ENCODE measurements around the gene EEIG2. TPM values are rescaled to one million over a fixed set of nuclear protein-coding genes. Genes with fewer than 3 reads are reported as not detected.
"Not testable (repeated sequence)": the region's sequence is repeated elsewhere in the genome, so short reads cannot be mapped to it uniquely, and the experiment has no call there.

The EEIG2 gene
- total RNA-seq, 1 donor from 2014 or later: 13.9 TPM

DNA sequence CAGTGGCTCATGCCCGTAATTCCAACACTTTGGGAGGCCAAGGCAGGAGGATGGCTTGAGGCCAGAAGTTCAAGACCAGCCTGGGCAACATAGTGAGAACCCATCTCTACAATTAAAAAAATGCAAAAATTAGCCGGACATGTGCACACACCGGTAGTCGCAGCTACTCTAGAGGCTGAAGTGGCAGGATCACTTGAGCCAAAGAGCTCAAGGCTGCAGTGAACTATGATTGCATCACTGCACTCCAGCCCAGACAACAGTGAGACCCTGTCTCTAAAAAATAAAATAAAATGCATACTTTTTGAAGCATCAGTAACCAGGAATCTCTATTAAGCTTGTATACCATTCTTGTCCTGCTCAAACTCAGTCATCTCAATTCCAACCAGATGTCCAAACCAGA lies 27.2 kb upstream of the EEIG2 start:
- no peaks in the 10 kb centered on the region for H3K9me3 Mint-ChIP-seq
- H3K36me3 Mint-ChIP-seq: no peaks in the 10 kb centered on the region
- TF ChIP-seq, protein P1, sequence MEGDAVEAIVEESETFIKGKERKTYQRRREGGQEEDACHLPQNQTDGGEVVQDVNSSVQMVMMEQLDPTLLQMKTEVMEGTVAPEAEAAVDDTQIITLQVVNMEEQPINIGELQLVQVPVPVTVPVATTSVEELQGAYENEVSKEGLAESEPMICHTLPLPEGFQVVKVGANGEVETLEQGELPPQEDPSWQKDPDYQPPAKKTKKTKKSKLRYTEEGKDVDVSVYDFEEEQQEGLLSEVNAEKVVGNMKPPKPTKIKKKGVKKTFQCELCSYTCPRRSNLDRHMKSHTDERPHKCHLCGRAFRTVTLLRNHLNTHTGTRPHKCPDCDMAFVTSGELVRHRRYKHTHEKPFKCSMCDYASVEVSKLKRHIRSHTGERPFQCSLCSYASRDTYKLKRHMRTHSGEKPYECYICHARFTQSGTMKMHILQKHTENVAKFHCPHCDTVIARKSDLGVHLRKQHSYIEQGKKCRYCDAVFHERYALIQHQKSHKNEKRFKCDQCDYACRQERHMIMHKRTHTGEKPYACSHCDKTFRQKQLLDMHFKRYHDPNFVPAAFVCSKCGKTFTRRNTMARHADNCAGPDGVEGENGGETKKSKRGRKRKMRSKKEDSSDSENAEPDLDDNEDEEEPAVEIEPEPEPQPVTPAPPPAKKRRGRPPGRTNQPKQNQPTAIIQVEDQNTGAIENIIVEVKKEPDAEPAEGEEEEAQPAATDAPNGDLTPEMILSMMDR (IDR thresholded peaks at IDR 0.05; ENCODE audit: unreplicated experiment): no peak
- H3K27ac Mint-ChIP-seq: peak overlapping the region; percentile 31
- DNase-seq (ENCODE audit: low spot score in 2 of 2, unreplicated experiment in 2 of 2): no peak
- no peaks in the 10 kb centered on the region for H3K27me3 Mint-ChIP-seq (ENCODE audit: low read depth)
- H3K4me3 Mint-ChIP-seq: no peak overlapping the region
- peaks cover 21% of the 10 kb centered on the region for H3K4me1 Mint-ChIP-seq

DNA sequence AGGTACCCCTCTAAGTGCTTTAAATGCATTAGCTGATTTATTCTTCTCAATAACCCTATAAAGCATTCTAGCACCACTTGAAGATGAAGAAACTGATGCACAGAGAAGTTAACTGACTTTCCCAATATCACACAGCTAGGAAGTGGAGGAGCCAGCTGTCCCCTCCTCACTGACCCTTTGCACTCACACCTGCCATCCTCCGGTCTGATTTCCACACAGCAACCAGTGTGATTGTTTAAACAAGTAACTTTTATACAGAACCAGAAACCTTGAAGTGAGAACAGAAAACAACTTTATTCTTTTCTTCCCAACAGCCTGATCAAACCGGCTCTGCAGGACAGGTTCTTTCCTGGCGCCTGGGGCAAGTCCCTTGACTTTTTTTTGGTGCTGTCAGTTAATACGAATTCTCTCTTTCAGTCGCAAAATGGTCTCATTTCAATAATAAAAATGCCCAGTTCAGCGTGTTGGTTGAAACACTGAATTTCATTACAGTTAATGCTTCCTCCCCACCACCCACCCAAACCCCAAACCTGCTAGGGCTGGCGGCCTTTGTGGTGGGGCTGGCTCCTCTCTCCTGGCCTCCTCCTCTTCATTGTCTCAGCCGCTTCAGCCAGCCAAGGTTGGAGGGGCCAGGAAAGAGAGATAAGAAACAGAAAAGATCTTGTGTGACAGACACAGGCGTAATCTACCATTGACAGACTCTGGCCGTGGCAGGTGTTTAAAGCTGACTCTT lies 26.4 kb upstream of the EEIG2 start:
- peak overlapping the region; percentile 16 for H3K4me3 Mint-ChIP-seq
- peak overlapping the region; percentile 94 for H3K27ac Mint-ChIP-seq
- no peak for DNase-seq (ENCODE audit: low spot score in 2 of 2, unreplicated experiment in 2 of 2)

DNA sequence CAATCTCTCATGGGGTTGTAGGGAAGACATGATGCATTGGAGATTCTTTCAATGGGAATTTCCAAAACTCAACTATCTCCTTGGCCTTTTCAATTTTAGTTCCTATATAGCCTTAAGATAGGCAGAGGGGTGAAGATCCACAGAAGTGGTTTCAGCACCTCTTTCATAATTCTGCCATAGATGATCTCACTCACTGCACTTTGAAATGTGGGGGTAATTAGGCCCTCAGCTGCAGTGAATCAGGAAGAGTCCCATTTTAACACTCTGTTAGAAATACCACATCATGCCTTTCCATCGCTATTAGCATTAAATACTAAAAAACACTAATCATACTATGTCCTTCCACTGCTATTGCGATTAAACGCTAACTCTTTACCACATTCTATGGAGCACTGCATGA lies 25.1 kb upstream of the EEIG2 start:
- Mint-ChIP-seq H3K27me3 (ENCODE audit: low read depth) (no peaks in the 10 kb centered on the region), H3K4me1 (peaks cover 16% of the 10 kb centered on the region), H3K4me3 (no peak overlapping the region)

More for the DNA sequence above, 26.4 kb upstream of the EEIG2 start:
- Mint-ChIP-seq H3K27me3 (ENCODE audit: low read depth) (no peaks in the 10 kb centered on the region), H3K9me3 (no peaks in the 10 kb centered on the region), H3K36me3 (no peaks in the 10 kb centered on the region), H3K4me1 (peaks cover 19% of the 10 kb centered on the region)
- TF ChIP-seq, protein P1 (IDR thresholded peaks at IDR 0.05; ENCODE audit: unreplicated experiment): no peak

DNA sequence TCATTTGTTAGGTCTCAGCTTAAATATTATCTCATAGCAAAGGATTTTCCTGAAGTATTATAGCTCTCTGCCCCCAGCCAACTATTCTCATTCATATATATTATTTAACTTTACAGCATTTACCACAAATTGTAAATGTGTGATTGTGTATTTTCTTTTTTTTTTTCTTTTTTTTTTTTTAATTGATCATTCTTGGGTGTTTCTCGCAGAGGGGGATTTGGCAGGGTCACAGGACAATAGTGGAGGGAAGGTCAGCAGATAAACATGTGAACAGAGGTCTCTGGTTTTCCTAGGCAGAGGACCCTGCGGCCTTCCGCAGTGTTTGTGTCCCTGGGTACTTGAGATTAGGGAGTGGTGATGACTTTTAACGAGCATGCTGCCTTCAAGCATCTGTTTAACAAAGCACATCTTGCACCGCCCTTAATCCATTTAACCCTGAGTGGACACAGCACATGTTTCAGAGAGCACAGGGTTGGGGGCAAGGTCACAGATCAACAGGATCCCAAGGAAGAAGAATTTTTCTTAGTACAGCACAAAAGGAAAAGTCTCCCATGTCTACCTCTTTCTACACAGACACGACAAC lies 24.5 kb upstream of the EEIG2 start:
- not testable (repeated sequence) for H3K4me3 Mint-ChIP-seq; DNase-seq (ENCODE audit: low spot score in 2 of 2, unreplicated experiment in 2 of 2); H3K27ac Mint-ChIP-seq; H3K36me3 Mint-ChIP-seq; H3K9me3 Mint-ChIP-seq; H3K27me3 Mint-ChIP-seq (ENCODE audit: low read depth)
- H3K4me1 Mint-ChIP-seq: peaks cover 16% of the 10 kb centered on the region

More for the DNA sequence above, 25.1 kb upstream of the EEIG2 start:
- DNase-seq (ENCODE audit: low spot score in 2 of 2, unreplicated experiment in 2 of 2): no peak
- no peaks in the 10 kb centered on the region for H3K9me3 Mint-ChIP-seq
- H3K36me3 Mint-ChIP-seq: no peaks in the 10 kb centered on the region
- TF ChIP-seq, protein P1 (IDR thresholded peaks at IDR 0.05; ENCODE audit: unreplicated experiment): no peak
- no peak overlapping the region for H3K27ac Mint-ChIP-seq

DNA sequence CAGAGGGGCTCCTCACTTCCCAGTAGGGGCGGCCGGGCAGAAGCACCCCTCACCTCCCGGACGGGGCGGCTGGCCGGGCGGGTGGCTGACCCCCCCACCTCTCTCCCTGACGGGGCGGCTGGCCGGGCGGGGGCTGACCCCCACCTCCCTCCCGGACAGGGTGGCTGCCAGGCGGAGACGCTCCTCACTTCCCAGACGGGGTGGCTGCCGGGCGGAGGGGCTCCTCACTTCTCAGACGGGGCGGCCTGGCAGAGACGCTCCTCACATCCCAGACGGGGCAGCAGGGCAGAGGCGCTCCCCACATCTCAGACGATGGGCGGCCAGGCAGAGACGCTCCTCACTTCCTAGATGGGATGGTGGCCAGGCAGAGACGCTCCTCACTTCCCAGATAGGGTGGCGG lies 23.9 kb upstream of the EEIG2 start:
- not testable (repeated sequence) for H3K27me3 Mint-ChIP-seq (ENCODE audit: low read depth)
- peaks cover 16% of the 10 kb centered on the region for H3K4me1 Mint-ChIP-seq

DNA sequence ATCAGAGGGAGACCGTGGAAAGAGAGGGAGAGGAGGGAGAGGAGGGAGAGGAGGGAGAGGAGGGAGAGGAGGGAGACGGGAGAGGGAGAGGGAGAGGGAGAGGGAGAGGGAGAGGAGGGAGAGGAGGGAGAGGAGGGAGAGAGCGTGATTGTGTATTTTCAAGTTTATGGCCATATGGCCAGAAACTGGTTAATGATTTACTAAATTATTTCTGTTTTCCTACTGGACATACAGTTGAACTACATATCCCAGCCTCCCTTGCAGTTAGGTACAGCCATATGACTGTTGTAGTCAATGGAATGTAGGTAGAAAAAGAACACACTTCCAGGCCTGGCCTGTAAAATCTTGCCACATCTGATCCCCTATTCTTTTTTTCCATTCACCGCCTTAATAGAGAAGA lies 23.1 kb upstream of the EEIG2 start:
- H3K4me1 Mint-ChIP-seq: peaks cover 16% of the 10 kb centered on the region
- H3K9me3 Mint-ChIP-seq; H3K27ac Mint-ChIP-seq; DNase-seq (ENCODE audit: low spot score in 2 of 2, unreplicated experiment in 2 of 2); H3K4me3 Mint-ChIP-seq; H3K27me3 Mint-ChIP-seq (ENCODE audit: low read depth); H3K36me3 Mint-ChIP-seq: not testable (repeated sequence)

More for the DNA sequence above, 23.9 kb upstream of the EEIG2 start:
- H3K9me3 Mint-ChIP-seq; H3K36me3 Mint-ChIP-seq; DNase-seq (ENCODE audit: low spot score in 2 of 2, unreplicated experiment in 2 of 2); H3K27ac Mint-ChIP-seq; H3K4me3 Mint-ChIP-seq: not testable (repeated sequence)

DNA sequence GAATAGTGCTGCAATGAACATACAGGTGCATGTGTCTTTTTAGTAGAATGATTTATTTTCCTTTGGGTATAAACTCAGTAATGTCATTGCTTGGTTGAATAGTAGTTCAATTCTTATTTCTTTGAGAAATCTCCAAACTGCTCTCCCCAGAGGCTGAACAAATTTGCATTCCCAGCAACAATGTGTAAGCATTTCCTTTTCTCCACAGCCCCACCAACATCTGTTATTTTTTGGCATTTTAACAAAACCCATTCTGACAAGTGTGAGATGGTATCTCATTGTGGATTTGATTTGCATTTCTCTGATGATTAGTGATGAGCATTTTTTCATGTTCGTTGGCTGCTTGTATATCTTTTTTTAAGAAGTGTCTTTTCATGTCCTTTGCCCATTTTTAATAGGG lies 21.9 kb upstream of the EEIG2 start:
- Mint-ChIP-seq H3K4me3 (no peak overlapping the region), H3K27me3 (ENCODE audit: low read depth) (peaks cover 2% of the 10 kb centered on the region), H3K9me3 (peaks cover 1% of the 10 kb centered on the region), H3K36me3 (no peaks in the 10 kb centered on the region), H3K4me1 (peaks cover 12% of the 10 kb centered on the region), H3K27ac (no peak overlapping the region)
- DNase-seq (ENCODE audit: low spot score in 2 of 2, unreplicated experiment in 2 of 2): no peak
- TF ChIP-seq, protein P1 (IDR thresholded peaks at IDR 0.05; ENCODE audit: unreplicated experiment): no peak

Measured in mesothelial cell of epicardium (in vitro differentiated cells).